Activated T-helper 1 cell treated with anti-CD3 and anti-CD28 coated beads, Interleukin-12 subunit alpha, Interleukin-12 subunit beta, Interleukin-2, Interleukin-4 antibody, amounts not matched to agents 30 ng/mL and 10 ng/mL and 1 ng/mL, durations not matched to agents 14 hours and 24 hours and 36 hours (primary cell): Measurements from ENCODE around the gene SLC4A1. TPM values are rescaled to one million over a fixed set of nuclear protein-coding genes. Genes with fewer than 3 reads are reported as not detected.

Source experiments
- DNase-seq: peaks from one replicate; pipeline ENCODE4 v3.0.0; 2021; ENCODE audit warnings: low spot score
- H3K27ac Mint-ChIP-seq: one replicate; pipeline ENCODE4 v1.8.0; 2021; ENCODE audit warnings: mild to moderate bottlenecking, mixed read lengths
- H3K27me3 Mint-ChIP-seq: one replicate; pipeline ENCODE4 v1.8.0; 2022; ENCODE audit warnings: mild to moderate bottlenecking, moderate library complexity, mixed read lengths; ENCODE audit not compliant: insufficient read depth
- H3K36me3 Mint-ChIP-seq: one replicate; pipeline ENCODE4 v1.8.0; 2021; ENCODE audit warnings: low read depth, mixed read lengths
- H3K4me1 Mint-ChIP-seq: one replicate; pipeline ENCODE4 v1.8.0; 2021; ENCODE audit warnings: low read depth, mixed read lengths
- H3K4me3 Mint-ChIP-seq: one replicate; pipeline ENCODE4 v1.8.0; 2021; ENCODE audit warnings: mild to moderate bottlenecking, moderate library complexity, mixed read lengths
- H3K9me3 Mint-ChIP-seq: one replicate; pipeline ENCODE4 v1.8.0; 2021; ENCODE audit warnings: mixed read lengths
- intact Hi-C: fragments of 100-400 bp; cut with micrococcal nuclease; formaldehyde crosslinking; loops from one replicate; pipeline ENCODE4 v1.15.1; 2024
- total RNA-seq: library from RNA; stranded (reverse); gene quantifications from 2 replicates; pipeline ENCODE4 v1.2.3, GENCODE V29; 2022

Gene SLC4A1
- total RNA-seq, 1 donor from 2014 or later: not detected

- Mint-ChIP-seq H3K36me3 (peaks cover 57% of the 10 kb centered on the region), H3K27ac (peak overlapping the region; percentile 91), H3K4me3 (peak overlapping the region; percentile 73), H3K4me1 (peaks cover 33% of the 10 kb centered on the region), H3K9me3 (no peaks in the 10 kb centered on the region), H3K27me3 (no peaks in the 10 kb centered on the region)
- intact Hi-C loops: loop anchor here (1.0 kb wide), 4 partner anchors 8 to 135 kb away; partner anchors contain the start of gene GRN
- DNase-seq: peak; percentile 89
These were observed 57.4 kb downstream of the SLC4A1 start for GRCh38 chr17:44210342-44211192.

- peak overlapping the region; percentile 91 for H3K27ac Mint-ChIP-seq
- DNase-seq: no peak
- no peaks in the 10 kb centered on the region for H3K27me3 Mint-ChIP-seq
- no peaks in the 10 kb centered on the region for H3K9me3 Mint-ChIP-seq
- peak overlapping the region; percentile 73 for H3K4me3 Mint-ChIP-seq
- intact Hi-C loops: loop anchor here (1.0 kb wide), 4 partner anchors 8 to 135 kb away; partner anchors contain the start of gene GRN
- H3K36me3 Mint-ChIP-seq: peaks cover 54% of the 10 kb centered on the region
- H3K4me1 Mint-ChIP-seq: peaks cover 32% of the 10 kb centered on the region
These were observed 58.1 kb downstream of the SLC4A1 start for GRCh38 chr17:44209786-44210341.

- no peak for DNase-seq
- intact Hi-C loops: no loop called here
- Mint-ChIP-seq H3K27me3 (no peaks in the 10 kb centered on the region), H3K4me3 (no peak overlapping the region), H3K27ac (no peak overlapping the region), H3K9me3 (no peaks in the 10 kb centered on the region), H3K36me3 (peaks cover 42% of the 10 kb centered on the region), H3K4me1 (peaks cover 43% of the 10 kb centered on the region)
These were observed 60.2 kb downstream of the SLC4A1 start for GRCh38 chr17:44207743-44208142.

- H3K4me3 Mint-ChIP-seq: no peak overlapping the region
- H3K36me3 Mint-ChIP-seq: peaks cover 42% of the 10 kb centered on the region
- no peaks in the 10 kb centered on the region for H3K27me3 Mint-ChIP-seq
- peaks cover 47% of the 10 kb centered on the region for H3K4me1 Mint-ChIP-seq
- H3K27ac Mint-ChIP-seq: no peak overlapping the region
- DNase-seq: no peak
- intact Hi-C loops: no loop called here
- no peaks in the 10 kb centered on the region for H3K9me3 Mint-ChIP-seq
These were observed 60.6 kb downstream of the SLC4A1 start for GRCh38 chr17:44207319-44207718.

GRCh38 chr17:44206825-44207155 lies 61.1 kb downstream of the SLC4A1 start:
- Mint-ChIP-seq H3K9me3 (no peaks in the 10 kb centered on the region), H3K27me3 (no peaks in the 10 kb centered on the region), H3K27ac (no peak overlapping the region), H3K36me3 (peaks cover 42% of the 10 kb centered on the region), H3K4me1 (peaks cover 47% of the 10 kb centered on the region), H3K4me3 (no peak overlapping the region)
- DNase-seq: no peak
- intact Hi-C loops: no loop called here

- H3K36me3 Mint-ChIP-seq: peaks cover 36% of the 10 kb centered on the region
- H3K4me3 Mint-ChIP-seq: no peak overlapping the region
- intact Hi-C loops: no loop called here
- H3K4me1 Mint-ChIP-seq: peaks cover 46% of the 10 kb centered on the region
- H3K27me3 Mint-ChIP-seq: no peaks in the 10 kb centered on the region
- H3K9me3 Mint-ChIP-seq: no peaks in the 10 kb centered on the region
- peak overlapping the region; percentile 6 for H3K27ac Mint-ChIP-seq
- DNase-seq: no peak
These were observed 61.7 kb downstream of the SLC4A1 start for GRCh38 chr17:44205962-44206824.

GRCh38 chr17:44204441-44204882 lies 63.5 kb downstream of the SLC4A1 start:
- DNase-seq: no peak
- Mint-ChIP-seq H3K36me3 (peaks cover 27% of the 10 kb centered on the region), H3K27me3 (no peaks in the 10 kb centered on the region), H3K27ac (peak overlapping the region; percentile 36), H3K9me3 (no peaks in the 10 kb centered on the region), H3K4me1 (peaks cover 46% of the 10 kb centered on the region), H3K4me3 (no peak overlapping the region)
- intact Hi-C loops: no loop called here

GRCh38 chr17:44203731-44204440 lies 64.0 kb downstream of the SLC4A1 start:
- no peaks in the 10 kb centered on the region for H3K9me3 Mint-ChIP-seq
- H3K27ac Mint-ChIP-seq: peak overlapping the region; percentile 33
- no peaks in the 10 kb centered on the region for H3K27me3 Mint-ChIP-seq
- H3K4me1 Mint-ChIP-seq: peaks cover 45% of the 10 kb centered on the region
- peak; percentile 44 for DNase-seq
- intact Hi-C loops: no loop called here
- no peak overlapping the region for H3K4me3 Mint-ChIP-seq
- peaks cover 24% of the 10 kb centered on the region for H3K36me3 Mint-ChIP-seq

GRCh38 chr17:44202756-44203155 lies 65.2 kb downstream of the SLC4A1 start:
- no peaks in the 10 kb centered on the region for H3K27me3 Mint-ChIP-seq
- peaks cover 20% of the 10 kb centered on the region for H3K36me3 Mint-ChIP-seq
- no peak for DNase-seq
- H3K4me1 Mint-ChIP-seq: peaks cover 44% of the 10 kb centered on the region
- H3K4me3 Mint-ChIP-seq: peak overlapping the region; percentile 32
- intact Hi-C loops: no loop called here
- no peaks in the 10 kb centered on the region for H3K9me3 Mint-ChIP-seq
- H3K27ac Mint-ChIP-seq: peak overlapping the region; percentile 59

GRCh38 chr17:44200478-44201155 lies 67.3 kb downstream of the SLC4A1 start:
- intact Hi-C loops: loop anchor here (1.0 kb wide), 5 partner anchors 10 to 194 kb away; partner anchors contain the start of genes SLC25A39 and TMUB2
- H3K4me3 Mint-ChIP-seq: peak overlapping the region; percentile 94
- peaks cover 24% of the 10 kb centered on the region for H3K36me3 Mint-ChIP-seq
- no peaks in the 10 kb centered on the region for H3K27me3 Mint-ChIP-seq
- peaks cover 48% of the 10 kb centered on the region for H3K4me1 Mint-ChIP-seq
- peak overlapping the region; percentile 90 for H3K27ac Mint-ChIP-seq
- no peak for DNase-seq
- no peaks in the 10 kb centered on the region for H3K9me3 Mint-ChIP-seq

GRCh38 chr17:44199553-44200477 lies 68.1 kb downstream of the SLC4A1 start, which contains the start of gene ATXN7L3:
Gene ATXN7L3 (minus strand): TSS chr17:44199884. CDS start chr17:44198070, 1,814 bp downstream.
- Mint-ChIP-seq H3K4me3 (peak within 1 kb of the TSS; percentile 94), H3K4me1 (peaks cover 48% of the 10 kb centered on the region), H3K27ac (peak within 1 kb of the TSS; percentile 90), H3K27me3 (no peaks in the 10 kb centered on the region), H3K9me3 (no peaks in the 10 kb centered on the region), H3K36me3 (peaks cover 26% of the 10 kb centered on the region)
- intact Hi-C loops: loop anchor here (1.0 kb wide), 5 partner anchors 10 to 194 kb away; partner anchors contain the start of genes SLC25A39 and TMUB2
- peak; percentile 97 for DNase-seq
